ENCODE measurements around the gene FBXO21.
"Not testable (repeated sequence)": the region's sequence is repeated elsewhere in the genome, so short reads cannot be mapped to it uniquely, and the experiment has no call there.

FBXO21 gene

DNA sequence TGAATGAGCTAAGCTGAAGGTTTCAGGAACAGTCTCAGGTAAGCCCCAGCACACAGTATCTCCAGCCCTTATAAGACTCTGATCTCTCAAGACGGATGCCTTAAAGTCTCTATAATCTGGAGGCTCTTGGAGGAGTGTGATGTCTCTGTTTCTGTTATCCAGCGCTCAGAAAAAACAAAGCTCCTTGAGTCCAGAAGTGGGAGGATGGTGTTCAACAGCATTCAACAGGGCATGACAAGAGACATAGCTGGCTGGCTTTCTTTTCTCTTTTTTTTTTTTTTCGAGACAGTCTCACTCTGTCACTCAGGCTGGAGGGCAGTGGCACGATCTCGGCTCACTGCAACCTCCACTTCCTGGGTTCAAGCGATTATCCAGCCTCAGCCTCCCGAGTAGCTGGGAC is 59.5 kb downstream of the FBXO21 start:
- DNase-seq: no peak

DNA sequence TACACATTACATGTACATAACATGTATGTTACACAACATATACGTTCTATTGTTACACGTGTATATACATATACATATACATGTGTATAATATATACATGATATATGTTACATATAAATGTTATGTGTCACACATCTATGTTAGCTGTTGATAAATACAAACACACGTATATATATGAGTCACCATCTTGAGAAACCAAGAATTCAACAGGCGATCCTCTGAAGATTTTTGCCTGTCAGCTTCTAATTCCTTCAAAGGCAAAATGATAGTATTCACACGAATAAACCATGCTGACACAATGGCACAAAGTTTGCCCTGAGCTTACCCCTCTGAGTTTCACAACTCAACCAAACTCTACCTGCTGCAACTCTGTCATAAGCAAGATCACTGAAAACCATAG is 60.9 kb downstream of the FBXO21 start:
- no peak for DNase-seq

DNA sequence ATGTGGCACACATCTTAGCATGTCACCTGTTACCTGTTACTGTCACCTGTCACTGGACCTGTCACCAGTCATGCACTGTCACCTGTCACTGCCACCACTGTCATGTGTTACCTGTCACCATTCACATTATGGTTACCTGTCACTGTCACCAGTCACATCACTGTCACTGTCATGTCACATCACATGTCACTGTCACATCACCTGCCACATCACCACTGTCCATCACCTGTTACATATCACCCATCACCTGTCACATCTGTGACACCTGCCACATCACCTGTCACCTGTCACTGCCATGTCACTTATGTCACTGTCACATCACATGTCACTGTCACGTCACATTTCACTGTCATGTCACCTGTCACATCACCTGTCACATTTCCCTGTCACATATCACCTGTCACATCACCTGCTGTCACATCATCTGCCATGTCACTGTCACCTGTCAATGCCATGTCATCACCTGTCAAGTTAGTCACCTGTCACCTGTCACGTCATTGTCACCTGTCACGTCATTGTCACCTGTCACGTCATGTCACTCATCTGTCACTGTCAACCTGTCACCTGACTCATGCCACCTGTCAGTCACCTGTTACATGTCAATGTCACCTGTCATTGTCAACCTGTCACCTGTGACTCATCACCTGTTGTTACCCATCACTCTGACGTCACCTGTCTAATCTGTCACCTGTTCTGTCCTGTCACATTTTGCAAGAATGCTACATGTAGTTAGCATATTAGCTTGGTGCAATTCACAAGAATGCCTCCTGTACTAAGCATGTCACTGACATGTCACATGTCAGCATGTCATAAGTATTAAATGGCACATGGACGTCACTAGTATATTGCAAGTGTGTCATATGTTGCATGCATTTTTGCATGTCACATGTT is 62.1 kb downstream of the FBXO21 start:
- DNase-seq: no peak

DNA sequence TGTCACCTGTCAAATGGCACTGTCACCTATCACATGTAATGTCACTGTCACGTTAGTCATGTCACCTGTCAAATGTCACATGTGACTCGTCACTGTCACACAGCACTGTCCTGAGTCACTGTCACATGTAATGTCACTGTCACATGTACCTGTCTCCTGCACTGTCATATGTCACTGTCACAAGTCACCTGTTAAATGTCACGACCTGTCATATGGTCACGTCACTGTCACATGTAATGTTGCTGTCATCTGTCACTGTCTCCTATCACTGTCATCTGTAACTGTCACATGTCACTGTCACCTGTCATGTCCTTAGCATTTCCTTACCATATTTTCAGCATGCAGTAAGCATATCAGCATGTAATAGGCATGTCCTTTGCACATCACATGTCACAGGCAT is 63.9 kb downstream of the FBXO21 start:
- DNase-seq: no peak

DNA sequence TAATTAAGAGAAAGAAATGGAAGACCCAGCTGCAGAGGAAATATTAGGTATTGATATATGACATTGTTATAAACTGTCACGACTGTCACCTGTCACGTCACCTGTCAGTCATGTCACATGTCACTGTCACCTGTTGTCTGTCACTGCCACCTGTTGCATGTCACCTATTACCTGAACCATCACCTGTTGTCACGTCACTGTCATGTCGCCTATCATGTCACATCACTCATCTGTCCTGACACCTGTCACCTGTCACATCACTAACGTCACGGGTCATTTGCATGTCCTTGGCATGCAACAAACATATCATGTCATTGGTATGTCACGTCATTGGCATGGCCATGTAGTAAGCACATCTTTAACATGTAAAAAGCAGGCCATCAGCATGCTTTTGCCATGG is 64.5 kb downstream of the FBXO21 start:
- DNase-seq: no peak

DNA sequence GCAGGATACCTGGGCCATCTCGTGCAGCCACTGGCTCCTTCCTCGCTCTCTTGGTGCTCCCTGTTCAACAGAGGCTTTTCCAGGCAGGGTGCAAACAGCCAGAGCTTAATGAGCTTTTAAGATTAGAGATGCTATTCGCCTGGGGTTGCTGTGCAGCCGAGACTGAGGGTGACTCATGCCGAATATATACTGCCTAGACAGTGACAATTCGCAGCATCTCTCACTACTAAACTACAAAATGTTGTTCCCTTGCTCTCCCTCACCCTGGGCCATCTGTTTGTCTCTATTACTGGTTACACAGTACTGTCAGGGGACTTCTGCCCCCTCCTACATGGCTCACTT is 65.0 kb downstream of the FBXO21 start:
- DNase-seq: no peak

DNA sequence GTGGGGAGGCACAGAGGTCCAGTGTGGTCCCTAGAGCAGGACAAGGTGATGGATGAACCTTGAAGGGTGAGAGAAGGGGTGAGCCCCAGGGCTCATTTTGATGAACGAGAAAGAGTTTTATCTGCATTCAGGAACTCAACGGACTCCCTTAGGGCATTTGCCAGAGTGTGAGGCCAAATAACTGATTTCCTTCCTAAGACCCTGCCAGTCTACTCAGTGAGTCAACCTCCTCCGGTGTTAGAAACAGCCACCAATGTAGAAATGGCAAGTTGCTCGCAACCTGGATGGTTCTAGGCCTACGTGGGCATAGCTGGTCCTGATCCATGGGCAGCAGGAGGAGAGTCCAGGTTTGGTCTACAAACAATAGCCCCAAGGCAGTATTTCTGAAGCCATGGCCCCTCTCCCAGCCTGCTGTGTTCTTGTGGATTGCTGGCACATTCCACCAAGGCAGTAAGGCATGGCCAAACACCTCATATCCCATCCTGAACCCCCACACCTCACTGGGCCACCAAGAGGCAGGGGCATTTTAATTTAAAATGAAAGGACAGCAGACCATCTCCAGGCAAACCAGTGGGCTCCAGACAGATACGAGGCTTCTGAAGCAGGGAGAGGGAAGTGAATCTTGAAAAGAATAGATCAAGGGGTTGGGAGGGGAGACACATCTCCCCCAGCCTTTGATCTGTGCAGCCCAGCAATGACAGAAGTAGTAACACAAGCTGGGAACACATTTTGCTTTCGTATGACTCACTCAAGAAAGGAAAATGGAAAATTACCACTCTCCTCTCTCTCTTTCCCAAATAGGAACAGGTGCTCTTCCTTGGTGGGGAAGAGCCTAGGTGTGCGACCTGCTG is 65.6 kb downstream of the FBXO21 start:
- DNase-seq: no peak

DNA sequence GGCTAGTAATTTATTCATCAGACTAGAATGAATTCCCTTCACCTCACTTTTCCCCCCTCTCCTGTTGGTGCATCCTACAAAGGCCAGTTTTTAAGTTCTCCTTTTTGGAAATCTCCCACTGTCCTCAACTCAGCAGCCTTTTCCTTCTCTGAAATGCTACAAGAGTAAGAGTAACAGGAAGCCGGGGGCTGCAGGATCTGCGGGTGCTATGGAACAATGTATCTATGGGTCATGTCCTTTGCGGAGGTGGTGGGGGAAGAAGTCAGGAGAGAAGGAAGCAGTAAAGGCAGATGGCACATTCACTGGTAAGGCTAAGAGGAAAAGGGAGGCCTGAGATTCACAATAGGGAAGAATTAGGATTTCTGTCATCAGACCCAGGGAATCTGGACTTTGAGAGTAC is 68.8 kb downstream of the FBXO21 start:
- DNase-seq: no peak

DNA sequence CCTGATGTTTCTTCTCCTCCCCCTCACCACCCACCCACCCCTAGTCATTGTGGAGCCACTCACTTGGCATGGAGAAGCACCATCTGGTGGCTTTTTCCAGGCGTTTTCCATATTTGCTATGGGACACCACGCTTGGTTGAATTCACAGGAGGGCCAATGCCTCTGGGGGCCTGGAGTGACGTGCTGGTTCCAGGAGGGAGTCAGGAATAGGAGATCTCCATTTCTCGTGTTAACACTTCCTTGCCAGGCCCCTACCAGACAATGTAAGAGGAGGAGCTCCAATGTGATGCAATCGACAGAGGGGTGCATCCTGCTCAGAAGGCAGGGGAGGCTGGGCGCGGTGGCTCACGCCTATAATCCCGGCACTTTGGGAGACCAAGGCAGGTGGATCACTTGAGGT is 69.5 kb downstream of the FBXO21 start:
- peak; percentile 94 for DNase-seq

DNA sequence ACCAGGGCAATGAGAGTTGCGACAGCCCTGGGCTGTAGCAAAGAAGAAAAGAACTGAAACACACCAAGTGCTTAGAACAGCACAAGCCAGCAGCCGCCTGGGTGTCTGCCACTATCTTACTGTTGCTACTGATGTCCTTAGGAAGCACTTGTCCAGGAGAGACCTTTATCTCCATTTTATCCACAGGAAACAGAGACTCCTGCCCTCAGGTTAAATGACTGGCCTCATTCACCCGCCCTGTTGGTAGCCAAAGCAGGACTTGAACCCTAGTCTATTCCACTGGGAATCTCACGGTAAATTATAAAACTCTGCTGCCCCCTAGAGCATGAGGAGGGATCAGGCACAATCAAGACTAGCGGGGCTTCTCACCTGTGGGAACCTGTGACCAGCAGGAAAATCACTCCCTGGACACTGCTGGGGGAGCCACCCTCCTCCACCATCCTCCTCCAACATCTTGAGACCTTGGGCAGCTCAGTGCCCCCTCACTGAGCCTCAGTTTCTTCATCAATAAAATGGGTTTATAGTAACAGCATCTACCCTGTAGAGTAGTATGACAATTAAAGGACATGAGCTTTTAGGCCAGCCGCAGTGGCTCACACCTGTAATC is 70.6 kb downstream of the FBXO21 start:
- DNase-seq: no peak

DNA sequence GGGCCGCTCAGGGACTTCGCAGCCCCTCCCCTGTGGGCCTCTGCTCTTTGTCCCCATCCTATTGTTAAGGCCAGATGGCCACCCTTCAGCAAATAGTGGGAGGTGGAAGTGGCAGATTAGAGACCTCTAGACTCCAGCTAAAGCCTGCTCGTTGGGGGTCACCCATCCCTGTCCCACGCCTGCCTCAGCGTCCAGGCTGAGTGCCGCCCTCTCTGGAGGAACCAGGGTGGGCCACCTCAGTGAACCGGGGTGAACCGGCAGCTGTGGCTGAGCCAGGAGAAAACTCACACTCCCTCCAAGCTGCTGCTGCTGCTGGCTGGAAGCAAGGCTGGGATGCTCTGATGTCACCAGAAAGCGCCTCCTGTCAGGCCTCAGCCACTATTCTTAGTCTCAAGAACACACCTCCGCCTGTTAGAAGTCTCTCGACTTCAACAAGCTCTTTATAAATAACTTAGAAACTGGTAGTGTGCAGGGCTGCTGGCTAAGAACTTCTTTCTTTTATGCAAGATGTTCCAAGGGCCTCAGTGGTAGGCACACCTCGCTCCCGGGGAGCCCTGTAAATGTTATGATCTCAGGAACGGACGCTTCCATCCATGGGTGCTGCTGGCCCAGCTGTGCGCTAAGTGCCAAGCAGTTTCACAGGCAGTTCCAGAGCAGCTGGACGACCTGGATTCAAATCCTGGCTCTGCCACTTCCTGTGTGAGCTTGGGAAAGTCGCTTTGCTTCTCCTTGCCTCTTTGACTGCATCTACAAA is 71.3 kb downstream of the FBXO21 start:
- no peak for DNase-seq

DNA sequence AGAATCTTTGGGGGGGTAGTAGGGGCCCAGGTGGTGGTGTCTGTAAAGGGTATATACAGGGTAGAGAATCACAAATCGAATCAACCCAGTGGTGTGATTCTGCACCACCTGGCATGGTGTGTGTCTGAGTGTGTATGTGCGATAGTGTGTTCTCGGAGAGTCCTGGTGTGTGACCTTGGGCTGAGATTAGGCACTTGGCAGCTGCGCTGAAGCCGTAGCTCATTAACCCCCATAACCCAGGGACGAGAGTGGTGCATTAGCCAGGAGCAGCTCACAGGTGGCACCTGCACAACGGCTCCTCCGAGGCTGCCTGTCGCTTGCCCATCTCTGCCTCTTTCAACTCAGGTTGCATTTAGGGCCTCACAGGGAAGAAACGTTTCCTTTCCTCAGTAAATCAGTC is 75.5 kb downstream of the FBXO21 start:
- DNase-seq: peak; percentile 72

DNA sequence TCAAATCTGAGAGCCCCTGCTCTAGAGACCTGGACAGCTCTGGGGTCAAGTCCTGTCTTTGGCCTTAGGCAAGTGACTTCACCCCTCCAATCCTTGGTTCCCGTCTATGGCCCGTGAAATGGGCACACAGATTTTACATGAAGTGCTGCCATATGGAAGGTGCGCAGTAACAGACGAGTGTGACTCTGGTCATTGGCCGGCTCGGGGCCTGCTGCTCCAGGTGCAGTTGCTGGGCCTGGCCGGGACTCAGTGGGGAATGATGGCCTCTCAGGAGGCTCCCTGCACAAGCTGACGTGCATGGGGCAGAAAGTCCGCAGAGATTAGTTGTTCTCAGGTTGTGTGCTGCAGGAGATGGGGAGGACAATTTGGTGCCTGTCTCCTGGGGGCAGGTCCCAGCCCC is 77.0 kb downstream of the FBXO21 start:
- DNase-seq: no peak

DNA sequence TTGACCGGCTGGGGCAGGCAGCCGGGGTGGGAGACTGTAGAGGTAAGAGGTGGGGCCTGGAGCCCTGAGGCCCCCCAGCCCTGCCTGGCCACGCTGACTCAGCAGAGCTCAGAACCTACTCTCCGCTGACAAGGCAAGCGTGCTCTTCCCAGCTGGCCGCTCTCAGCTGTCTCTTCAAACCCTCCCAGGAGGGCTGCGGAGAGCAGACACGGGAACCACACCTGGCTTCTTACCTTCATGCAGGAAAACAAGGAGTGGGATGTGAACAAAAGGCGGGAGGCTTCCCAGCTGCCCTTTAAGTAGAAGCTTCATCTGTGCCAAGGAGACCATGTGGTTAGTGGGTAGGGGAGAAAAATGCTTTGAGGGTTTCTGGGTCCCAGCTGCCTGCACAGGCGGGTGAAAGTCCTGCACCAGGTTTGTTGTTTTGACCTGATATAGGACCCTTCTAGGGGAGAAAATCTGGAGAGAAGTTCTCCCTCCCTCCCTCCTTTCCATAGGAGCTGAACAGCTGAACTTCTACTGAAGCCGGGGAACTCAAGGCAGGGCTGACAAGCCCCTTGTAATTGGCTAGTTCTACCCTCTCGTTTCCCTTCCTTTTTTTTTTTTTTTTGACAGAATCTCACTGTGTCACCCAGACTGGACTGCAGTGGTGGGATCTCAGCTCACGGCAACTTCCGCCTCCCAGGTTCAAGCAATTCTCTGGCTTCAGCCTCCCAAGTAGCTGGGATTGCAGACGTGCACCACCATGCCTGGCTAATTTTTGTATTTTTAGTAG is 78.3 kb downstream of the FBXO21 start:
- peak; percentile 99 for DNase-seq

DNA sequence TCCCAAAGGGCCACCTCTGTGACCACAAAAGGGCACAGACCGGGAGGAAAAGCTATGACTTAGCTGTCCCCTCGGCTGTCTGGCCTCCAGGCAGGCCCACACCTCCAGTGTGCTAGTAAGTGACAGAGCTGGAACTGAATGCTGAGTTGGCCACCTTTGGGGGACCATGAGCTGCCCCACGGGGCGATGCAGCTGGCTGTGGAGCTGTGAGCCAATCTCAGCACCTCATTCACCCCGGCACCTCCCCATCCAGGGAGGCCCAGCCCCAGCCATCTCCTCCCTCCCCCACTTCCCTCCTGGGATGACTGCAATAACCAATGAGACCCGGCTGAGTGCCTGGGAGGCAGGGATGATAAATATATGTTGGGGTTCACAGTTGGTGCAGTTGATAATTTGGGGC is 78.9 kb downstream of the FBXO21 start:
- peak; percentile 77 for DNase-seq

DNA sequence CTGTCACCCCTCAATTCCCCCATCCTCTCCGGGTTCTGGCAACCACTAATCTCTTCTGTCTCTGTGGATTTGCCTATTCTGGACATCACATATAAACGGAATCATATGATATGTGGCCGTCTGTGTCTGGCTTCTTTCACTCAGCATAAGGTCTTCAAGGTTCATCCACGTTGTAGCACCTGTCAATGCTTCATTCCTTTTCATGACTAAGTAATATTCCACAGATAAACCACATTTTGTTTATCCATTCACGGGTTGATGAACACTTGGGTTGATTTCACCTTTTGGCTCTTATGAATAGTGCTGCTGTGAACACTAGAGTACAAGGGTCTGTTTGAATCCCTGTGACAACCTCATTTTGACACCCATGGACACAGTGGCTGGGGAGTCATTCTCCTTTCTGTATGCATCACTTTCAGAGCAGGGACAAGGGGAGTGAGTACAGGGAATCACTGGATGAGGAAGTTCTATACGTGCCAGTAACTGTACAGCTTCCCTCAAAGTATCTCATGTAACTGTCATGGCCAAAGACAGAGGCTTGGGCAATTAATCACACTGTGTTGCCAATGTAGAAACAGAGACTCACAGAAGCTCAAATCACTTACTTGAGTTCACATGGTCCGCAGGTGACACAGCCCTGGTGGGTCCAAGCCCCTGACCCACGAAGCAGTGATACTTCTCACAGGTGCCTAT is 80.2 kb downstream of the FBXO21 start:
- DNase-seq: no peak

DNA sequence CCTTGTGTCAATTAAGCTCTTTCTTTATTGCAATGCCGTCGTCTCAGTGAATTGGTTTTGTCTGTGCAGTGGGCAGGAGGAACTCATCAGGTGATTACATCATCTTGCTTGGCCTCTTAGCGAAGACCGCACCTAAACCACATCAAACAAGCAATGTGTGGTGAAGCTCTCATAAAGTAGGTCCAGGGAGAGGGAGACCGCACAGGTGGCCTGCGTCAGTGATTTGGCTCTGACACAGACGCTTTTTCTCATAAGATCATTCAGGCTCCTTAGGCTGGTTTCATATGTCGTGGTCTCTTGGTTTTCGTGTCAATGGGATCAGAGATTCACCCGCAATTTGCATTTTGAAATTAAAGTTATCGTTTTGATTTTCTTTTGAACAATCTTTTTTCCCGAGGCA is 84.4 kb downstream of the FBXO21 start:
- DNase-seq: peak; percentile 81

DNA sequence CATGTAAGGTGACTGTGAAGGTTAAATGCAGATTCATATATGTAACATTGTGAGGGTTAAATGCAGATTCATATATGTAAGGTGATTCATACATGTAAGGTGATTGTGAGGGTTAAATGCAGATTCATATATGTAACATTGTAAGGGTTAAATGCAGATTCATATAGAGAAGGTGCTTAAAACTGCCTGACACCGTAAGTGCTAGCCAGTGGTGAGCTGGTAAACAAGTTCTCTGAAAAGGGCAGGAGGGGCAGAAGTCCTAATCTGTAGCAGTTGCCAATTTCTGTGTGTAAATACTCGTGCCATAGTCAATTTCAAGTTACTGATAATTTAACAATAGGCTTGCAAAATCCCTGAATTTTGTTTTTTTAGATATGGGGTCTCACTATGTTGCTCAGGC is 86.3 kb downstream of the FBXO21 start:
- DNase-seq: not testable (repeated sequence)

DNA sequence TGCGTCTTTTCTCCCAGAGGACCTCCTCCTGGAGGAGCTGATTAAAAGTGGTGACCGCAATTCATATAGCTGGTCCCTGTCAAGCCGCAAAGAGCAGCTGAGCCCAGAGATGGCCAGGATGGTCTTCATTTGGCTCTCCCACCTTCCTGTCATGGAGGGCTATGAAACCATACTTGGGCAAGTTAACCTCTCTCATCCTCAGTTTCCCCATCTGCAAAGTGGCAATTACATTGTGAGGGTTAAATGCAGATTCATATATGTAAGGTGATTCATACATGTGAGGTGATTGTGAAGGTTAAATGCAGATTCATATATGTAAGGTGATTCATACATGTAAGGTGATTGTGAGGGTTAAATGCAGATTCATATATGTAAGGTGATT is 87.5 kb downstream of the FBXO21 start:
- DNase-seq: no peak

DNA sequence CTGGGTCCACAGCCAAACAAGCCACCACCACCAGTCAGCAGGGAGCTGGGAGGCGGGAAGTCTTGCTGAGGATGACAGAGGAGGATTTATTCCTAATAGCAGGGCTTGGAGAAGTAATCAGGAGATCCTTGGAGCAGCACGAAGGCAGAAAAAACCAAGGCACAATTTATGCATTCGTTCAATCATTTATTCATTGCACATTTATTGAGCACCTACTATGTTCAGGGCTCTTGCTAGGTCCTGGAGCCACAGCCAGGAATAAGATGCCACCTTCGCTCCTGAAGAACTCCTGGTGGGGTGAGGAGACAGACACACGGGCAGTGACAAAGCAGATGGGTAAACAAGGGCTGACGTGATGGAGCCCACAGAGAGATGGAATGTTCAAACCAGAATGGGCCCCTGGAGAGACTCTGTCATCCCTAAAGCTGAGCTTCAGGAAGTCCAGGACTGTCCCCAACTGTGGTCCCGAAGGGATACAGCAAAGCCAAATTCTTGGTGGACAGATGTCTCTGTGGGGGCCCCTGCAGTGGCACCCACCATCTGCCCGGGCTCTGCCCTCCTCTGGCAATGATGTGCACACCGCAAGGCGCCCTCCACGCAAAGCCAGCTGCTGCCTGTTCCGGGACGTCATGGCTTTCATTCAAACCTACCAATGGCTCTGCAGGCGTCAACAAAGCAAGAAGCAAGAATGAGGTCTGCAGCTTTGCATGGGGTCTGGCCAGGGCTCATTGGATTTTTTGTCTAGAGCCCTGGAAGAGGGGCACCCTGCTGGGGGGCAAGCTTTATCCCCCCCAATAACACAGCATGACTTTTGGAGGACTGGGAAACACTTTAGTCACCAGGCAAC is 88.1 kb downstream of the FBXO21 start:
- DNase-seq: no peak
